ENCODE data around the gene EZR.

Gene EZR

DNA sequence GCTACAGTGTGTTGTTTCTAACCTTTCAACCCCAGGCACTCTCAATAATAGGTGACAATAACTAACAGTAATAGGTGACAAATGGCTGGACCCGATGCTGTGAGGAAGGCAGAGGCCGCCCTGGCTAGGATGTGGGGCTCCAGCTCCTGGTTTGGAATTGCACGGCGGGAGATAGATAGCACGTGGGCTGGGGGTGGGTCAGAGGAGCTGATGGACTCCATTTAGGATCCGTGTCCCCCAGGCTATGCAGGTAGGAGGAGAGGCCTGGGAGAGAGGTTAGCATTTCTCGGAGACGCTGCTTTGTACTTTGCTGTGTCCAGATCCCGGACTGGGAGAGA is 61.4 kb downstream of the EZR start:
- DNase-seq = no peak

GRCh38 chr6:158756977-158757752 is 62.0 kb downstream of the EZR start:
- DNase-seq = no peak

DNA sequence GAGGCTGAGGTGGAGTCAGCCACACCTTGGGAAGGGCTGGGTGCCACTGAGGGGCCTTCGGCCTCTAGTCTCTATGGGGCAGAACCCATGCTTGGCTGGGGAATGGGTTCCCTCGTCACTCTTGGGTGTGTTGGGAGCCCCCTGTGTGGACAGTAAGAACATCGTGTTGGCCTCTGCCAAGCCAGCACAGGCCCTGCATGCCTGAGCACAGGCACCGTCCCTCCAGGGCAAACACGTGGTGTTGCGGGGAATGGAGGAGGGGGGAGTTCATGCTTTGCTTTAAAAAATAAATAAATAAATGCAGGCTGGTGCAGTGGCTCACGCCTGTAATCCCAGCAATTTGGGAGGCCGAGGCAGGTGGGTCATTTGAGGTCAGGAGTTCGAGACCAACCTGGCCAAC is 63.0 kb downstream of the EZR start:
- DNase-seq = no peak

DNA sequence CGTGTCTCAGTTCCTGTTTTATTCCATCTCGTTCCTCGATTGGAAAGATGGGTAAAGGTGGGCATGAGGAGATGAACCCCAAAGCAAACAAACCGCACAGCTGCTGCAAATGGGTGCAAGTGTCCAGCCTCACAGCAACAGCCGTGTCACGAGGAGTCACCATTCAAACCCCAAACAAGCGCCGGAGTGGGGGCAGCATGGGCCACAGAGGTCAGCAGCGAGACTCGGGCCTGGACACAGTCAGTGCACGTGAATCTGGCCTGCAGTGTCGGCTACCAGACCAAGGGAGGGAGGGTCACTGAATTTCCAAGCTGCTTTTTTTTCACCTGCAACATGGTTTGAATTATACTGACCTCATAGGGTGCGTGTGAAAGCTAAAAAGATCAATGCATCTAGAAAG is 63.5 kb downstream of the EZR start:
- DNase-seq = no peak

DNA sequence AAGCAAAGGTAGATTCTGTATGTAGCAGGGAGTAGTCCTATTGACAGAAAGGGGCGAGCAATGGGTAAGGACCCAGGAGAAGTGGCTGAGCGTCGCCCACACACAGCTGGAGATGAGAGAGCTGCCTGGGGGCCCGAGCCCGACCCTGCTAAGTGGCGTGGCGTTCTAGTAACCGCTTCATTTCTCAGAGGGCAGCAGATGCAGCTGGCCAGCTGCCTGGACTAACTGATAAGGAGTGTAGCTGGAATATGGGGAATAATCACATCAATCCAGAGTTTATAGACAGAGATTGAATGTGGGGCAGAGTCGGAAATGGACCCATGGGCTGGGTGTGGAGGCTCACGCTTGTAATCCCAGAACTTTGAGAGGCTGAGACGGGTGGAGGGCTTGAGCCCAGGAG is 64.4 kb downstream of the EZR start:
- DNase-seq = no peak

GRCh38 chr6:158753811-158754210 is 65.4 kb downstream of the EZR start:
- no peak for DNase-seq

DNA sequence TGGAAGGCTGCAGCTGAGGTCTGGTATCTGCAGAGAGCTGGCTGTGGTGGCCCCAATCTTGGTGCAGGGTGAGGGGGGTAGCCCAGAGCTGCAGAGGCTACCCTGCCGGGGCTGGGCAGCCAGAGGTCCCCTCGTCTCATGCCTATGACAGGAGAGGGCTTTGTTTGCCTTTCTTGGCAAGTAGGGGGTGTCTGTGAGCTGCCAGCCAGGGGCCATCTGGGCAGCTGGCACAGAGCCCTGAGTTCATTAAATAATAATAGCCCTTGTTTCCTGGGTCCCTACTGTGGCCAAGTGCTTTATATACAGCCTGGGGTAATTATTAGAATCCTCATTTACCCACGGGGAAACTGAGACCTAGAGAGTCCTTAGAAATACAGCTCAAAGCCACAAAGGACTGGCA is 66.6 kb downstream of the EZR start:
- DNase-seq = no peak

DNA sequence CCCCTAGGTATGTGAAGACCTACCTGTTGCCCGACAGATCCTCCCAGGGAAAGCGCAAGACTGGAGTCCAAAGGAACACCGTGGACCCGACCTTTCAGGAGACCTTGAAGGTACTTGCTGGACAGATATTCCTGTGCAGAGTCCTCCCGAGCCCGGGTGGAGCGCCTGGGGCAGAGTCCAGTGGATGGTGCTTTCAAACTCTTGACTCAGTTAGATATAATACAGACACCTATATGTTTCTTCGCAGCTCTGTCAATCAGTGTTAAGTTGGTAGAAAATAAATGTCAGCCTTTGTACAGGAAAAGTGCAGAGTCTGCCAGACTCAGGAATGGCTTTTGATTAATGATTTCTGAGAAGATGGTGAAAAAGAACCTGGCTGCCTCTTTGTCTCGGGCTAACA is 67.2 kb downstream of the EZR start:
- no peak for DNase-seq

- DNase-seq = no peak
Measured at GRCh38 chr6:158751224-158751623, 67.9 kb downstream of the EZR start.

- no peak for DNase-seq
Measured at GRCh38 chr6:158744986-158745430, 74.2 kb downstream of the EZR start.

DNA sequence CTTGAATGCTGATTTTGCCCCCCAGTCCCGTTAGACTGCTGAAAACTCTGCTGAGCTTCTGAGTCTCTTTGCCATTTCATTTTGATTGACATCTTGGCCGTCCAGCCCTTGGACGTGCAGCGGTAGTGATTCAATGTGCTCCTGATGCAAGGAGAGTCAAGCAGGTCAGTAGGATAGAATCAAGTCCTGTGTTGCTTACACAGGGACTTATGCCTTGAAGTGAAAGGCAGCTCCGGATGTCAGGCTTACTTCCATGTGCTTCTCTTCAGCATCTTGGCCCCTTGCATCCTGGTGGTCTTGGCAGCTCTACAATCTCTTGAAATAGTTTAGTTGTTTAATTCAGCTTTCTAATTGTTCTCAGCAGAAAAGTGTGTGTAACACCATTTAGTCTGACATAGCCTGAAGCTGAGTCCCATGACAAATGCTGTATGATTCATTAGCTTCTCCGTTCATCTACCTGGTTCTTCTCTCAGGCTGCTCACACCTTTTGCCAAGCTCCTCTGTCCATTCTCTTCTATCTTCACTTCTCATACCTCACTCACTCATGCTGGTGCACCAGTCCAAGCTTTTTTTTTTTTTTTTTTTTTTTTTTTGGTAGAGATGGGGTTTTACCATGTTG is 76.0 kb downstream of the EZR start:
- DNase-seq = no peak

DNA sequence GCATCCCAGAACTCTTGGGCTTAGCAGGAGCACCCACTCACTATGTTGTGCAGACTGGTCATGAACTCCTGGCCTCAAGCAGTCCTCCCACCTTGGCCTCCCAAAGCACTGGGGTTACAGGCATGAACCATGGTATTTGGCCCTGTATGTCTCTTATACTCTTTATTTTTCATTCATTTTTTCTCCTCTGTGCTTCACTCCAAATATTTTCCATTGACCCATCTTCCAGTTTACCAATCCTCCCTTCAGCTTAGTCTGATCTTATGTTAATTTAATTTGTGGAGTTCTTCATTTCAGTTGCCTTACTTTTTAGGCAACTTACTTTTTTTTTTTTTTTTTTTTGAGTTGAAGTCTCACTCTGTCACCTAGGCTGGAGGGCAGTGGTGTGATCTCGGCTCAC is 79.5 kb downstream of the EZR start:
- no peak for DNase-seq

- no peak for DNase-seq
Measured at GRCh38 chr6:158737710-158738615, 81.2 kb downstream of the EZR start.

GRCh38 chr6:158737082-158737709 is 82.0 kb downstream of the EZR start:
- no peak for DNase-seq

DNA sequence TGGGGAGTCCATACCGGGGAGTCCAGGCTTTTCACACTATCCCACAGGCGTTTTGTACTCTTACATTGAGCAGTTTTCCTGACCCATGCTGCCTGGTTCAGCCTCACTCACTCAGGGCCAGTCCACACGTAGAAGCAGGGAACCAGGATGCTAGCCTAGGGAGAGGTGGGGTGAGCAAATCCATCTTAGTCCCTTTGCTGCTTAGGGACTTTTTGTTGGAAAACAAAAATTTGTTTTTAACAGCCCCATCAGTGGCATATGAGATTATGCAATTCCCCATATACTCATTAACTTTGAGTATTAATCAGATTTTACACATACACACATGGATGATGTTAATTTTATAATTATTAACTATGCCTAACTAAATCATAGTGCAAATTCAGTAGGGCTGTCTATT is 84.2 kb downstream of the EZR start:
- no peak for DNase-seq

- no peak for DNase-seq
Measured at GRCh38 chr6:158730541-158730907, 88.6 kb downstream of the EZR start.

DNA sequence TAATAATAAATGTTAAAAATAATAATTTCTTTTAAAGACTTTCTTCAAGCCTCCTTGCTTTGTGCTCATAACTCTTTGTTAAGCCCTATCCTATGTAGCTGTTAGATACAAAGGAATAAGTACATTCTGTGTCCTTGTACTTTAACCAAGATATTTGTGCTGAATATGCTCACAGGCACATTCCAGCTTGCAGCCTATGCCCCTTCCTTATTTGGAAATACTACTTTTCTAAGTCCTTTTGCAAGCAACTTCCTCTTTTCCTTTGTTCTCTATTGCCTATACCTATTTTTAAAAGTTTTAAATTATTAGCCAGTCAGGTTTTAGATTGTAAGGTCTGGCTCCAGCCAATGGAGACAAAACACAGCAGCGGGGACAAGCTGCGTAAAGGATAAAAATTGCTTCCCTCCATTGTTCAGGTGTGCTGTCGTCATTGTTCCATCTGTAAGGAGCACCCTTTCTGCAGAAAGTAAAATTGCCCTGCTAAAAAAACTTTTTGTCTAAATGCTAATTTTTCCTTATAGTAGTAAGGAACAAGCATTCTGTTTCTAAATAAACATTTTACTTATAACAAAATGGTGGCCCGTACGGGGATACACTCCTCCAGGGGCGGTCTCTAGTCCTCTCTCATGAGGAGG is 89.1 kb downstream of the EZR start:
- DNase-seq = no peak

DNA sequence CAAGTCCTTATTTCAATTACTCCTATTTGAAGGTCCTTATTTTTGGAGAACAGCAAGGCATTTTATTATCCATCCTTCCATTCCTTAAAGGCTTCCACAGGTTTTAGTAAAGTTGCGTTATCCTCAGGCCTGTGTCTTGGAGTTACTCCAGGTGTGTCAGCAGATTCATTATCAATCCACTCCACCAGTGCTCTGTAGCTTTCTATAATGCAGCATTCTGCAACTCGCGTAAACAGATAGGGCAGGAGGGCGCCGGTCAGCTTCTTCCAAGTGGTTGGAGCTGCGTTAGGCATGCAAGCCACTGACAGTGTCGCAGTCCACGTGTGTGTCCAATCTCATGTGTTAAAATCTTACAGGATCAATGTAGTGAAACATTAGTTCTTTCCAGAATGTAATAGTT is 93.5 kb downstream of the EZR start:
- no peak for DNase-seq

DNA sequence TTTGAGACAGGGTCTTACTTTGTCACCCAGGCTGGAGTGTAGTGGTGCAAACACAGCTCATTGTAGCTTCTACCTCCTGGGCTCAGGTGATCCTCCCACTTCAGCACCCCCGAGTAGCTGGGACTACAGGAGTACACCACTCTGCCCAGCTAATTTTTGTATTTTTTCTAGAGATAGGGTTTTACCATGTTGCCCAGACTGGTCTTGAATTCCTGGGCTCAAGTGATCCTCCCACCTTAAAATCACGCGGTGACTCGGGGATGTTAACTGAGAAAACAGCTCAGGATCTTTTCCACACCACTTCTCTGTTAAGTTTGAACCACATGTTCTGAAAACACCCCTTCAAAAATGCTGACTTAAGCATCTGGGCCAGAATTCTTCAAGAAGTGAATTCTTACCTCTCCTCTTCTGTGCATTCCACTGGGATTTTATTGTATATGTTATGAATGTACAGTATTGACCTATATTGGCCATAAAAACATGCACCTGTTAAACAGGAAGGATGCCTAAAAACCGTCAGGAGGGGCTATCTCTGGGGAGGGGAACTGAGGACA is 96.9 kb downstream of the EZR start:
- no peak for DNase-seq

GRCh38 chr6:158718461-158719046 is 100.6 kb downstream of the EZR start:
- no peak for DNase-seq

GRCh38 chr6:158717341-158718330 is 101.5 kb downstream of the EZR start:
- no peak for DNase-seq
